Duodenal mucosa (tissue), 2 donors: ENCODE measurements around the gene SCYL1.

ENCODE experiments used
- H3K27ac ChIP-seq: one replicate; pipeline ENCODE4 v1.7.0; 2013; ENCODE audit warnings: low read depth, low read length
- H3K27me3 ChIP-seq, 2 donors: one replicate each; pipeline ENCODE4 v1.7.0; 2013; ENCODE audit warnings: low read length in 2 of 2, control low read depth in 1 of 2; ENCODE audit not compliant: insufficient read depth in 2 of 2, control insufficient read depth in 1 of 2
- H3K36me3 ChIP-seq, 2 donors: one replicate each; pipeline ENCODE4 v1.7.0; 2013; ENCODE audit warnings: low read length in 2 of 2, control low read depth in 1 of 2; ENCODE audit not compliant: insufficient read depth in 2 of 2, control insufficient read depth in 1 of 2
- H3K4me1 ChIP-seq, 2 donors: one replicate each; pipeline ENCODE4 v1.7.0; 2013; ENCODE audit warnings: low read length in 2 of 2, control low read depth in 1 of 2; ENCODE audit not compliant: insufficient read depth in 2 of 2, control insufficient read depth in 1 of 2
- H3K4me3 ChIP-seq, 2 donors: one replicate each; pipeline ENCODE4 v1.7.0; 2013; ENCODE audit warnings: low read length in 2 of 2, low read depth in 1 of 2
- H3K9ac ChIP-seq, 2 donors: one replicate each; pipeline ENCODE4 v1.7.0; 2013; ENCODE audit warnings: low read length in 2 of 2, low read depth in 1 of 2
- H3K9me3 ChIP-seq, 2 donors: one replicate each; pipeline ENCODE4 v1.7.0; 2013; ENCODE audit warnings: low read length in 2 of 2, control low read depth in 1 of 2; ENCODE audit not compliant: control insufficient read depth in 1 of 2

Gene SCYL1

GRCh38 chr11:65554842-65555430, 30.1 kb downstream of the SCYL1 start:
- Histone ChIP-seq H3K9ac (no peak overlapping the region), H3K27me3 (no peaks in the 10 kb centered on the region), H3K4me1 (peaks cover 41 to 49% of the 10 kb centered on the region in 2 donors), H3K9me3 (no peaks in the 10 kb centered on the region), H3K27ac (no peak overlapping the region), H3K36me3 (no peaks in the 10 kb centered on the region), H3K4me3 (no peak overlapping the region)

DNA sequence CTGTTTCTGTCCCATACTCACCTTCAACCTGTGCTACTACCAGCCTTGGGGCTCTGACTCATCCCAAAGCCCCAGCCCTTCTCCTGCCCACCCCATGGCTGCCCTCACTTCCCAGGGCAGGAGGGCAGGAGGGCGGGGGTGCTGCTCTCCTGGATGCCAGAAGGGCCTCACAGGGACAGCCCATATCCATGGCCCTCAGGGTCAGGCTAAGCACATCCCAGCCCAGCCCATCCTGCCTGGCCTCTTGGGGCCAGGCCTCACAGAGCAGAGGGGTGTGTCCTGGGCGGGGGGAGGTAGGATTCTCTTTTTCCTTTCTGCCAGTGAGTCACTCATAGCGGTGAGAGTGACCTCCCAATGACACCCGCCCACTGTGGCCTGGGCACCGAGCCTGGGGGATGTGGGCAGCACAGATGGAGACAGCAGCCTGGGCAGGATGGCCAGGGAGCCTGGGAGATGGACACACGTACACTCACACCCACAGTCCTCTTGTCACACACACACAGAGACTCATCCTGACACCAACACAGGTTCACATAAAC, 30.9 kb downstream of the SCYL1 start:
- H3K27ac ChIP-seq: no peak overlapping the region
- no peaks in the 10 kb centered on the region for H3K27me3 ChIP-seq
- peaks cover 50 to 57% of the 10 kb centered on the region in 2 donors for H3K4me1 ChIP-seq
- no peaks in the 10 kb centered on the region for H3K9me3 ChIP-seq
- H3K9ac ChIP-seq: no peak overlapping the region
- H3K4me3 ChIP-seq: no peak overlapping the region
- H3K36me3 ChIP-seq: no peaks in the 10 kb centered on the region

DNA sequence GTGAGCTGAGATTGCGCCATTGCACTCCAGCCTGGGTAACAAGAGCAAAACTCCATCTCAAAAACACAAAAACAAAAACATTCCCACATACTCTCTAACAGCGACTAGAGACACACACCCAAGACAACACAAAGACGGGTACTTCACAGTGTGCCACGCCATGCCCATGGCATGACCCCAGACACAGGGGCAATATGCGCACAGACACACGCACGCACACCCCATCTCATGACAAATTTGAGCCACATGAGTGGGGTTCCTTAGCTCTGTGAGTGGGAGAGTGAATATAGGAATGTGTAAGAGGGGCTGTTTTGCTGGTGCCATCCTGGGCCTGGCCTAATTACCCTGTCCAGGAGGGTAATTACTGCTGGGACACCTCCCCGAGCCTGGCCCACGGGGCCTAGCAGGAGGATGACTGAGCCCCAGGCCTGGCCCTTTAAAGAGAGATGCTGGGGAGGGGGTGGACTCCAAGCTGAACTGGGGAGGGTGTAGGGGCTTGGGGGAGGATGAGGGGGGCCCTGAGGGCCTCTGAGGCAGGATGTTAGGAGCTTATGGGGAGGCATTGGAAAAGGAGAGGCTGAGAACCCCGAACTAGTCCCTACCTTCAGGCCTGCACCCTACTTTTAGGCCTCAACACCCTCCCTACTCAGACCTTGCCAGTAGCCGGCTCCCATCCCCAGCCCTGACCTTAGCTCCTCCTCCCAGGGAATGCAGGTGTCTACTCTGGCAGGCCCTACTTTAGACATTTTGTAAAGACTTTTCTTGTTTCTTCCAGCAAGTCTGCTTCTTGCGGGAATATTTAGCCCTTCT, 31.8 kb downstream of the SCYL1 start:
- H3K4me1 ChIP-seq: peaks cover 46 to 57% of the 10 kb centered on the region in 2 donors
- peak overlapping the region; percentile 26 to 54 for H3K4me3 ChIP-seq
- peak overlapping the region; percentile 8 to 11 for H3K9ac ChIP-seq
- no peaks in the 10 kb centered on the region for H3K36me3 ChIP-seq
- H3K27ac ChIP-seq: peak overlapping the region; percentile 49
- H3K27me3 ChIP-seq: no peaks in the 10 kb centered on the region
- no peaks in the 10 kb centered on the region for H3K9me3 ChIP-seq

DNA sequence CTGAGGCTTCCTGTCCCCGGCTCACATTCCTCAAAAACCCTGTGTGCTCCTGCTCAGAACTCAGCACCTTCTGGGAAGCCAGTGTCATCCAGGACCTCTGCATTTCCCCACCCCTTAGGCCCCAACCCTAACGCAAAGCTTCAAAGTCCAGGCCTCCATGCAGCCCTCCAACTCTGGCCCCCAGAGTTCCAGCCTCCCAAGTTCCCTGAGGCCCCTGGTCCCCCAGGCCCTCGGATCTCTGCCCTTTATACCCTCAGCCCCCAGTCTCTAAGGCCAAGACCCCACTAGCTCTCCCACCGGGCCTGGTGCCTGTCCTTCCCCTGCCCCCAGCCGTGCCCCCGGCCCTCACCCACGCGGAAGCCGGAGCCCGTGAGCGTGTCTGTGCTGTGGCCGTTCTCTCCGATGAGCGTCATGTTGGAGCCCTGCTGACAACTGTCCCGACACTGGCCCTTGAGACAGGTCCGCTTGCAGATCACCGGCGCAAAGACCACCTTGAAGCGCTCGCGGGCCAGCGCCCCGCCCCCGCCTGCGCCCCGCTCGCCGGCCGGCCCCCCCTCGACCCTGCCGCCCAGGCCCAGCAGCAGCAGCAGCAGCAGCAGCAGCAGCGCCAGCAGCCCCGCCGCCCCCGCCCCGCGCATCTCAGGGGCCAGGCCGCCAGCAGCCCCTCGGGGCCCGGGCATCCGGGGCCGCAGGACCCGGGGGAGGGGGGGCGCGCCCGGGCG, 32.6 kb downstream of the SCYL1 start:
- Histone ChIP-seq H3K4me3 (peak overlapping the region; percentile 26 to 54), H3K9ac (peak overlapping the region; percentile 8 to 11), H3K9me3 (no peaks in the 10 kb centered on the region), H3K27me3 (no peaks in the 10 kb centered on the region), H3K36me3 (no peaks in the 10 kb centered on the region), H3K4me1 (peaks cover 40 to 50% of the 10 kb centered on the region in 2 donors), H3K27ac (peak overlapping the region; percentile 49)

- Histone ChIP-seq H3K4me1 (peaks cover 33 to 46% of the 10 kb centered on the region in 2 donors), H3K27ac (peak within 1 kb of the TSS; percentile 80)
Observed at GRCh38 chr11:65558002-65558929, 33.4 kb downstream of the SCYL1 start, which contains the start of gene LTBP3. Gene LTBP3 (minus strand): TSS chr11:65558359. CDS start chr11:65557959, 400 bp downstream.

DNA sequence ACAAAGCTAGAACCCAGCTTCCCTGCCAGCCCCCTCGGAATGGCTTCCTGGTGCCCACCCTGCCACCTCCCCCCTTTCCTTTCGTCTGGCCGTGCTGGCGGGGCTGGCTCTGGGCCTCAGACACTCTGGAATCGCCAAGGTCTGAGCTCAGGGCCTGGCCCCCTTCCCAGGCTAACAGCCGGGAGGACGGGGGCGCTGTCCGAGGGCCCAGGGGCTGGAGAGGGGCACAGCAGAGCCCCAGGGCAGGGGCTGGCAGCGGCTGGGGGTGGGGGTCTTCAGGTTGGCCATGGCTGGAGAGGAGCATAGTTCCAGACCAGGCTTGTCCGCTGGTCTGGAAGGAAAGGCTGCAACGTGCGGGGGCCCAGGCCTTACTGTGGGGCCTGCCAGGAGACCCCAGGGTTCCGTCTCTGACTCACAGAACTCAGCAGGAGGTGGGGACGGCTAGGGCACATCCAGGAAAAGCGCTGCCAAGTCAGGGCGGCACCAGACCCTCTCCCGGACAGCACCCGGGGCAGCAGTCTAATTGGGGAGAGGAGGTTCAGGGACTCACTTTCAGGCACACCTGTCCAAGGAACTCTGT, 34.1 kb downstream of the SCYL1 start:
- Histone ChIP-seq H3K36me3 (no peaks in the 10 kb centered on the region), H3K4me3 (peak overlapping the region; percentile 29 to 57), H3K9ac (peak overlapping the region; percentile 51 to 79), H3K27ac (peak overlapping the region; percentile 80), H3K27me3 (no peaks in the 10 kb centered on the region), H3K4me1 (peaks cover 33 to 44% of the 10 kb centered on the region in 2 donors), H3K9me3 (no peaks in the 10 kb centered on the region)

More at GRCh38 chr11:65558002-65558929, 33.4 kb downstream of the SCYL1 start, which contains the start of gene LTBP3:
- H3K36me3 ChIP-seq: no peaks in the 10 kb centered on the region
- no peaks in the 10 kb centered on the region for H3K27me3 ChIP-seq
- no peaks in the 10 kb centered on the region for H3K9me3 ChIP-seq
- H3K4me3 ChIP-seq: peak within 1 kb of the TSS; percentile 35 to 64
- H3K9ac ChIP-seq: peak within 1 kb of the TSS; percentile 51 to 79

DNA sequence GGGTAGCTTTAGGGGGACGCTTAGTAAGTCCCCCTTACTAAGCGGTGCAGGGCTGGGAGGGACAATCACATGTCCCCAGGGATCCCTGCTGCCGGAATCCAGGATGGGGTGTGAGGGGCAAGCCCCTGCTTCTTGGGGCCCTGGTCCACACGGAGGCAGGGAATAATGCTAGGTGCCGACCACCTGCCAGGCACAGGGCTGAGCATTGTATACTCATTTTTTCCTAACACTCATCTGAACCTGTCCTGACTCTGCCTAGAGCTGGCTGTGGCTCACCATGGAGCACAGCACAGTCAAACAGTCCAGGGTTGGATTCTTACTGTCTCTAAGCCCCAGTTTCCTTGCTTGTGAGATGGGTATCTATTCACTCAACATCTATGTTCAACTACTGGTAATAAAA, 34.7 kb downstream of the SCYL1 start:
- H3K9me3 ChIP-seq: no peaks in the 10 kb centered on the region
- H3K9ac ChIP-seq: no peak overlapping the region
- H3K27me3 ChIP-seq: no peaks in the 10 kb centered on the region
- H3K27ac ChIP-seq: peak overlapping the region; percentile 36
- H3K36me3 ChIP-seq: no peaks in the 10 kb centered on the region
- peaks cover 33 to 41% of the 10 kb centered on the region in 2 donors for H3K4me1 ChIP-seq
- H3K4me3 ChIP-seq: no peak overlapping the region

DNA sequence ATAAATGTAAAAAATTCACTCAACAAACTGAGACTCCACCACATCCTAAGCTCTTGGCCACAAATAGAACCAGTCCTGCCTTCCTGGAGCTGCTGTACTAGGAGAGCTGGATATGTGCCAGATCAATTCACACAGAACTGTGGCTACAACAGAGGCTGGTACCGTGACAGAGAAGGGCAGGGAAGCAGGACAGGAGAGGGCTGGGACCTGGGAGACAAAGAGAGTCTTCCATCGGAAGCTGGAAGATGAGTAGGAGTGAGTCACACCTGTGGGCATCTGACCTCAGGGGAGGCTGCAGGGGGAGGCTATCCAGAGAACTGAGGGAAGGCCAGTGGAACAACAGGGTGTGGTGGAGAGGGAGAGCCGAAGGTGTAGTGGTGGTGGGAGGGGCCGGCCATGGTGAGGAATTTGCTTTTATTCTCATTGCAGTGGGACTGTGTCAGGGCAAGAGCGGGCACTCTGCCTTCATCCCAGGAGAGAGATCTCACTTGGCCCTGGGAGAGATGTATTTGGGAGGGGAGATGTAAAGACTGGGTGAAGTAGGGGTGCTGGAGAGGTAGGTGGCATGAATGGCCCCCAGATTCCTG, 35.2 kb downstream of the SCYL1 start:
- Histone ChIP-seq H3K9ac (peak overlapping the region in 1 of 2 donors; percentile 44), H3K4me3 (no peak overlapping the region), H3K27ac (no peak overlapping the region), H3K4me1 (peaks cover 33 to 41% of the 10 kb centered on the region in 2 donors), H3K9me3 (no peaks in the 10 kb centered on the region), H3K27me3 (no peaks in the 10 kb centered on the region), H3K36me3 (no peaks in the 10 kb centered on the region)
